Inferior parietal cortex (tissue), 1 donor: ENCODE measurements around the gene IGSF5.
"Not testable (repeated sequence)": the region's sequence is repeated elsewhere in the genome, so short reads cannot be mapped to it uniquely, and the experiment has no call there.

Source experiments
- DNase-seq: peaks from one replicate; pipeline ENCODE4 v3.0.0-alpha.2; 2016; ENCODE audit errors: extremely low spot score

Gene IGSF5

DNA sequence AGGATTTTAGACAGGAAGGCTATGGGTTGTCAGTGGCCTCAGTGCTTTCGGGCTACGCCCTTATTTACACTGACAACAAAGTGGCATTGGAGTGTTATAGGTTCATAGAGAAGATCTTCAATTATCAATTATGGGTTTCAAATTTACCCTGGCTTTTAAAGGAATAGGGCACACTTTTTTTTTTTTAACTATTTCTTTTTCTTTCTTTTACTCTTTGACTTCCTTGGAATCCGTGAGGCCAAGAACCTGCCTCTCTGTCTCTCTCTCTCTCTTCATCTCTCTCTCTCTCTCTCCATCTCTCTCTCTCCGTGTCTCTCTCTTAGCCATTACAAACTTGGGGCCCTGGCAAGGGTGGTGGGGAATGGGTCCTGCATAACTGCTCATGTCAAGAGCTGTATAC, at the start of gene IGSF5:
IGSF5 (plus strand) TSS at position 301 of the 400 bp plus-strand sequence. CDS start 327 bp downstream, outside the sequence.
- DNase-seq = not testable (repeated sequence)

DNA sequence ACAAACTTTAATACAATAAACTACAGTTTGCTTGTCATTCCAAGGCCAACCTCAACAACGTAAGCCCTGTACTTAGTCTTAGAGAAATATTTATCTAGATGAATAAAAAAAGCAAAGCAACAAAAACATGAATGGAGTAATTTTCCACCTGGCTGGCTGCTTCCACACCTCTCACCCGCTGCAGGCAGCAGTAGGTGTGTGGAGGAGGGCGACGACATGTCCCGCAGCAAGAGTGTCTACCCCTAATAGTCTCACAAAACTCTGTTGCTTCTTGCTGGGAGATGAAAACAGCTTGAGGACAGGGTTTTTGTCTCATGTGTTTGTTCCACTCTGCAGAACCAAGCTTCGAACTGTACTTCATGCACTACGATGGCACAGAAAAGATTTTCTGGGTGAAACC, 48.8 kb upstream of the IGSF5 start:
- DNase-seq = no peak

DNA sequence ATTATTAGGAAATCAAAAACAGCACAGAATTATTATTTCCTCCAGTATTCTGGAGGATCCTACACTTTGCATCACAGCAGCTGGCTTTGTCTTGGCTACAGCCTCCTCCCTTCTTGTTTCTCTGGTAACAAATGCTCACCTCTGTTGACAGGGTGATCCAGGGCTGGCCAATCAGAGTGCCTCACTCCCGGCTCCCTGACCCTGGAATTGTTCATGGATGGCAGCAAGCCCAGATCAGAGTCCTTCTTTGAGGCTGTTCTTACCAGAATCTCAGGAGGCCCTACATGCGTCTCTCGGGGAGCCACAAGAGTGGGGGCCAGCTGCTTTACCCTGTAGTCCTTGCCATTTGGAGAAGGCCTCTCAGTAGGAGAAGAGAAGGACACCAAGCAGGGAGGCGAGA, 48.4 kb upstream of the IGSF5 start:
- DNase-seq = no peak

DNA sequence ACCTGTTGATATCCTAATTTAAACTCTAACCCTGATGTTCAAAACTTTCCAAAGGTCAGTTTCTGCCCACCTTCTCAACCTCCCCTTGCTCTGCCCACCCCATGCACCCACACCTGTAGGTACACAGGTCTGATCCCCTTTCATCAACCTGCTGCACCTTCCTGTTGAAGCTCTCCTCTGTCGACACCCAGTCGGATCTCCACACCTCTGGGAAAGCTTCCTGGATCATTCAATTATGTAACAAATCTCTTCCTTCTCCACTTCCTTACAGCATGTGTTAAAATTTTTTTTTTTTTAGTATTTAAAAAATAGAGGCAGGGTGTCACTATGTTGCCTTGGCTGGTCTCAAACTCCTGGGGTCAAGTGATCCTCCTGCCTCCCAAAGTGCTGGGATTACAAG, 44.7 kb upstream of the IGSF5 start:
- no peak for DNase-seq

DNA sequence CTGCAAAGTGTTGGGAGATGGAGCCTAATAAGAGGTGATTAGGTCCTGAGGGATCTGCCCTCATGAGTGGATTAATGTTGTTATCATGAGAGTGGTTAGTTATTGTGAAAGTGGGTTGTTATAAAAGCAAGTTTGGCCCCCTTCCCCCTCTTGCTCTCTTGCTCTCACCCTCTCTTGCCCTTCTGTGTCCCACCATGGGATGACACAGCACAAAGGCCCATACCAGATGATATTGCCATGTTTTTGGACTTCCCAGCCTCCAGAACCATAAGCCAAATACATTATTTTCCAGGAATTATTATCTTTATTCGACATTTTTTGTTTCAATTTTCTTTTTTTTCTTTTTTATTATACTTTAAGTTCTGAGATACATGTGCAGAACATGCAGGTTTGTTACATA, 41.4 kb upstream of the IGSF5 start:
- DNase-seq = no peak

DNA sequence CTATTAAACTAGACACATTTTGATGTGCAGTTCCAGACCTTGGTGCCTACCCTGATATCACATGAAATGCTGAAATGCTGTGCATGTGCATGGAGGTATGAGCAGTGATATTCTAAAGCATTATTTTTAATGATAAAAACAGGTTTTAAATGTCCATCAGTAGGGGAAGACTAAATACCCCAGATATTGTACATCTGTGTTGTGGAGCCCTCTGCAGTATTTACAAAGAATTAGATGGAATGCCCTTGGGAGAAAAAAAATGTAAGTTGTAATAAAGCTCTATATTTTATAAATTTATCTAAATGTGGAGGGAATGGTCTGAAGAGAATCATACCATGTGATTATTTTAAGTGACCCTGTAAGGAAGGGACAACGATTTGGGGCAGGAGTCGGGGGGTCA, 39.1 kb upstream of the IGSF5 start:
- no peak for DNase-seq

DNA sequence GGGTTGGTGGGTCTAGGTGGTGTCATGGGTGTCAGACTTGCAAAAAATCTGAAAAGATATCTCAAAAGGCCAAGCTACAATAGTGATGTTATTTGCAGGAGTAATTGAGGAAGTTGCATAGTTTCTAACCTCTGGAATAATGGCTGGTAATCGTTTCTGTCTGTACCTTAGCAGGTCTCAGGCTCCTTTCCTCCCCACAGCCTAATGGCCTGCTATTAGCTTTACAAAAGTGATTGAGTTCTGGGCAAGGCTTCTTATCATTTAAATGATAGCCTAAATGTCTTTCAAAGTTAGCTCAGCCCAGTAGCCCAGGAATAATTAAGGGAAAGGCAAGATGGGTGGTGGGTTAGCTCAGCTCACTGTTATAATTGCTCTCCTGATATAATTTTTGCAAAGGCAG, 37.7 kb upstream of the IGSF5 start:
- no peak for DNase-seq

DNA sequence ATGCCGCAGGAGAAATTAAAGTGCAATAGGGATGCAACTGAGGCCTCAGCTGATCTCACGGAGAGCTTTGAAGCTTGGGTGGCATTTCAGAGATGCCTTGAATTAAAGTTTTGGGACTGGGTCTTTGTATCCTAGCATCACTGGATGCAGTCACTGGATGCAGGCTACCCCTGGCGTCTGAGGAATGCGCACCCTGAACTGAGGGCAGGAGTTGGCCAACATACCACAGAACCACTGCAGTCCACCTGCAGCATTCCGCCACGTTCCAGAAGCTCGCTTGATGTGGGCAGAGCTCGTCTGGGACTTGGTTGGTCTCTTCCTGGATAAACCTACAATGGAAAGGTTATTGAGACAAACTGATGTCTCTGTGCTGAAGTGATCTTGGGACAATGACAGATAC, 34.1 kb upstream of the IGSF5 start:
- no peak for DNase-seq

DNA sequence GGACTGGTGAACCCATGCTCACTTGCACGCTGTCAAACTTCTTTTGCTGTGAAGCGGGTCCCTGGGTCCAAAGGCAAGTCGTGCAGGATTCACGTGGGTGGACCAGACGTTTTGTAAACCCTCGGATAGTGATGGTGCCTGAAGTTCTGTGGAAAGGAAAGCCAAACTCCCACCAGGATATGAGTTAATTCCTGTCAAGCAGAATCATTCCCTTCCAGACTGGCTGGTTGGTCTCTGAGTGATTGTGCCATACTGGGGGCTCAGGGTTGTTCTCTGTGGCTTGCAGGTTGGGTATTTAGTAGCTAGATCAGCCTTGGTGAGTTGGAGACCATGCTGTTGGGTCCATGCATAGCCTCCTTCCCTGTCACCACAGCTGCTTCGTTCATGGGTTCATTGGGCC, 32.7 kb upstream of the IGSF5 start:
- no peak for DNase-seq

DNA sequence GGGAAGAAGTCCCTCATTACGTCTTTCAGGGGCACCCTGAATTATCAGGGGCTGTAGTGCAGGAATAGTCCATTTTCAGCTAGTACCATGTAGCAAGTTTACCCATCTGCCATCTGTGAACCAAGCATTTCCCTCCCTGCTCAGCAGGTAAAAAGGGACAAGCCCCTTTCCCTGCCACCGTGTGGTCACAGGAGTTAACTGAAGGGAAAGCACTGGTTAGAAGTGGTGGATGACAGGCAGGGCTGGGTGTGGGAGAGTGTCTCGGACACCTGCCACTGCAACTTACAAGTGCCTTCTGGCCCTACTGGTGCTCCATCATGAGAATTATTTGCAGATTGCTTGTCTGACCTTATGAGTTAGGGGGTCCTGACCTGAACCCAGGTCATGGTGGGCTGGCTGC, 32.0 kb upstream of the IGSF5 start:
- no peak for DNase-seq

DNA sequence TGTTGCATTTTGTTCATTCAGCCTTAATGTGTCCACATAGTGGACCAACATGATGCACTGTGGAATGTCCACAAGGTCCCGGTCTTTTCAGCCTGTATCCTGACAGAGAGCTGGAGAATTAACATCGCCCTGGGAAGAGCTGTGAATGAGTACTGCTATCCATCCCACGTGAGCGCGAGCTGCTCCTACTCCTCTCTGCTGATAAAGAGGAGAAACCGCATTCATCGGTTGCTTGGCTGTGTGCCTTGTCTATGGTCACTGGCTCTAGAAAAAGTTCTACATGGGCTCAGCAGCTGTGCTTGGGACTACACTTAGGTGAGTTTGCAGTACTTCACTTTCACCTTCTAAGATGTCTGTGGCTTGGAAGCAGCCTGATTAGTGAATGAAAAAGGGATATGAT, 31.1 kb upstream of the IGSF5 start:
- DNase-seq = no peak

DNA sequence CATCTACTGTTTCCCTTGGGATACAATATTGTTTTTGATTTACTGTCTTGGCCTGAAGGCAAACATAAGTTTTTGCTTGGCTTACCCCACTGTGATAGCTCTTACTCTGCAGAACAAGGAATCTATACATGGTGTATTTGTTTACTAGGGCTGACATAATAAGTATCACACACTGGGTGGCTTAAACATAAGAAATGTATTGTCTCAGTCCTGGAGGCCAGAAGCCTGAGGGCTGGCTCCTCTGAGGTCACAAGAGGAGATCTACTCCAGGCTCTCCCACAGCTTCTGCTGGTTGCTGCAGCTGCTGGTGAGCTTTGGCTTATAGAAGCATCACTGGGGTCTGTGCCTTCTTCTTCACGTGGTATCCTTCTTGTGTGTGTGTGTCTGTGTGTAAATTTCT, 30.7 kb upstream of the IGSF5 start:
- no peak for DNase-seq

DNA sequence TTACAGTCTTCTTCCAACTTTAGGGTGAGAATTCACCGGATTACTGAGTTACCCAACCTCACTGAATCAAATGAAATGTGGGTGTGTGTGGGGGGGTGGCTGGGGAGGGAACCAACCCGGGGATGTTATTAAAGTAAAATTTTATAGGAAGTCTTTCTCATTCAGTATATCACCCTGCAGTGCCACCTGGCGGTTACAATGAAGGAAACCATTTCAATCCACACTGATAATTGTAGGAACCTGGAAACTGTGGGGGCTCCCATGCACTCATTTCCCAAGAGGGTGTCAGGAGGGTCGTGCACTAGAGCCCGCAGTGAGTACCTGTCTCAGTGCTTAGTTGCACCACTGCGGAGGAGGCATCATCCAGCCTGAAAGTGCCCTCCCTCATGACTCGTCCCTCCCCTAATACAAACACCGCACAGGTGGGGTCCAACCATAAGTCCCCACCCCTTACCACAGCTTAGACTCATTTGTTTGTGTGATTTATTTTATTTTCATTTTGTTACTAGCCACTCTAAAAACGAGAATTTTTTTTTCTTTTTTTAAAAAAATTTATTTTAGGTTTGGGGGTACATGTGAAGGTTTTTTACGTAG, 29.1 kb upstream of the IGSF5 start:
- peak; percentile 72 for DNase-seq

DNA sequence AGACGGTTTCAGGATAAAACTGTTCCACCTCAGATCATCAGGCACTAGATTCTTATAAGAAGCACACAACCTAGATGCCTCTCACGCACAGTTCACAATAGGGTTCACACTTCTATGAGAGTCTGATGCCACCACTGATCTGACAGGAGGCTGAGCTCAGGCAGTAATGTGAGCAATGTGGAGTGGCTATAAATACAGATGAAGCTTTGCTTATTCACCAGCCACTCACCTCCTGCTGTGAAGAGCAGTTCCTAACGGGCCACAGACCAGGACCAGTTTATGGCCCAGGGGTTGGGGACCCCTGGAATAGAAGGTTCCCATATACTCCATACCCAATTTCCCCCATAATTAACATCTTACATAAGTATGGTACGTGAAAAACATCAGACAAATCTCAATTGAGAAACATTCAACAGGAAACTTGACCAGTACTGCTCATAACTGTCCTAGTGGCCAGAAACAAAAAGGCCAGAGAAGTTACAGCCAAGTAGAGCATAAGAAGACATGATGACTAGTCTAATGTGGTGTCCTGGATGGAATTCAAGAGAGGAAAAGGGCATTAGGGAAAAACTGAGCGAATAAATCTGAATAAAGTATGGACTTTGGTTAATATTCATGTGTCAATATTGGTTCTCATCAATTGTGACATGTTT, 24.7 kb upstream of the IGSF5 start:
- DNase-seq = no peak

DNA sequence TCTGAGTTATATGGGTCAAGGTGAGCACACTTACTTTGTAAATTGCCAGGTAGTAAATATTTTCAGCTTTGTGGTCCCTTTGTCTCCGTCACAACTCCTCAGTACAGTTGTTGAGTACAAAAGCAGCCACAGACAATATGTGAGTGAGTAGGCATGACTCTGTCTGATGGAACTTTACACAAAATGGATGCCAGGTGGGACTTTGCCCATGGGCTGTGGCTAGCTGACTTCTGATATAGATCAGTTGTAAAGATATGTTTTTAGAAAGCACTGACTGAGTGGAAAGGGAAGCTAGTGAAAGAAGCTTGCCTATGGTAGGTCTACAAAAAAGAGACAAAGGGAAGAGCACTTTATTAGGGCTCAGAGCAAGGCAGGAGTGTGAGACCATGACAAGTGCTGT, 23.1 kb upstream of the IGSF5 start:
- DNase-seq = no peak

DNA sequence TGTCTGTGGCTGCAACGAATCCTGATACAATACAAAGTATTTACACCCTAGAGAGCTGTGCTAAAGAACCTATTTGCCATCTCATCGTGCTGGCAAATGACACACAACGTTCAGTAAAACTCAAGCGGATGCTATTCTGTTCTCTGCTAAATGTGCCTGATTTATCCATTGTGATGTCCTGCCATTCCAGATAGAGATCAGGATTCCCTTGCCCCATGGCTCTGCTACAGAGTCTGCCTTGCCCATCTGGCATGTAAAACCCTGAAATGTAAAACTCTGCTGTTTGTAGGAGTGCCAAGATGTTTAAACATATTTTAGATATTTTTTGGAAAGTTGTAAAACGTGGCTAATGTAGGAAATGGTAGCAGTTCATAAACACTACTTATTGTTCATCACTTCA, 20.0 kb upstream of the IGSF5 start:
- DNase-seq = no peak

DNA sequence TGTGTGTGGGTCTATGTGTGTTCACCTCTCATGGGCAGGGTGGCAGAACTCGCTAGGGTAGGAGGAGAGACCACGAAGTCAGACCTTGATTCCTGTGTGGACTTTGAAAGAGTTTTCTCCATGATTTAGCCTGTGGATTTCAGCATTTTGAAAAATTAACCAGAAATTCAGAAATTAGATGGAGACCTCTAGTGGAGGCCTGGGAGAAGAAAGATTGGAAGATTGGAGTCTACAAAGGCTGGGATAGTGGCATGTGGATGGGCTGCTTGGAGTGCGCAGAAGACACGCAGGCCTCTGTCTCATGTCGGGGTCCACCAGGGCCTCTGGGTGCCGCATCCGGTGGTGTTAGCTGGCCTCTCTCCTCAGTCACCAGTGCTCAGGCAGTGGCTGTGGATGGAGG, 18.9 kb upstream of the IGSF5 start:
- DNase-seq = no peak

DNA sequence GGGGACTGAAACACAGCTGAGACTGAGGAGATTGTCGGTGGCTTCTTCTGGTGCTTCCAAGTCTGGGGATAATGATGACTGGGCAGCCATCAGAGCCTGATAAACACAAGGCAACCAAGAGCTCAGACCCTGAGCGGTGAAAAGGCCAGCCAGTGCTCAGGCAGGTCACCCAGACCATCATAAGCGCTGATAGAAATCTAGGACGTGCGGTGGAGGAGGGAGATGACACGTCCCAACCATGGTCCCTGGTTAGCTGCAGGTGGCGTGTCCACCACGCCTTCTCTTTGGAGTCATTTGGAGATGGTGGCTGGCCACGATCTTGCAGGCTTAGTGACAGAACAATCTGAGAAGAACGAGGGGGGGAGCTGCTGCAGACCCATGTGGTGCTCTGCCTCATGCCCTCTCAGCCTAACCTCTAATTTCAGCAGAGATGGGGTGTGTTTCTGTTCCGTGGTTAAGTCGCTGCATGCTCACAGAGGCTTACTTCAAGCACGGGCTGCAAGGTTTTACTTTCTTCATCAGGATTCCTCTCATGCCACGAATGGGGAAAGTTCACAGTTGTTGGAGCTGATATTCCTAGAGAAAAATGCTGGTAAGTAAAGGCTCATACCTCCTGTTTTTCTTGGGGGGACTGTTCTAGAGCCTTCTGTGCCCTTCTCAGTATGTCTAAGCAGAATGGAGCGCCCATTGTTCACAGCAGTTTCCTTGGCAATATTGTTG, 17.4 kb upstream of the IGSF5 start:
- no peak for DNase-seq

DNA sequence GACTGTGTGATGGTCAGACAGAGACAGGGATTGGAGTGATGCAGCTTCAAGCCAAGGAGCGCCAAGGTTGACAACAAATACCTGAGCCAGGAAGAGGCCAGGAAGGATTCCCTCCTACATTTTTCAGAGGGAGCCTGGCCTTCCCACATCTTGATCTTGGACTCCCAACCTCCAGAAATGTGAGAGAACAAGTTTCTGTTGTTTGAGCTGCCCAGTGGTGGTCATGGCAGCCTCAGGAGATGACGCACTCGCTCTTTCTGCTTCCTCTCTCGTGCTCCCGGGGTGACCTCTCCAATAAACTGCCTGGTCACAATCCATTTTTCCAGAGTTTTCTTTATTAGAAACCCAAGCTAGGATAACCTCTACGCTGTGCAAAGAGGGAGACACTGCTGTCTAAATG, 16.6 kb upstream of the IGSF5 start:
- DNase-seq = no peak

DNA sequence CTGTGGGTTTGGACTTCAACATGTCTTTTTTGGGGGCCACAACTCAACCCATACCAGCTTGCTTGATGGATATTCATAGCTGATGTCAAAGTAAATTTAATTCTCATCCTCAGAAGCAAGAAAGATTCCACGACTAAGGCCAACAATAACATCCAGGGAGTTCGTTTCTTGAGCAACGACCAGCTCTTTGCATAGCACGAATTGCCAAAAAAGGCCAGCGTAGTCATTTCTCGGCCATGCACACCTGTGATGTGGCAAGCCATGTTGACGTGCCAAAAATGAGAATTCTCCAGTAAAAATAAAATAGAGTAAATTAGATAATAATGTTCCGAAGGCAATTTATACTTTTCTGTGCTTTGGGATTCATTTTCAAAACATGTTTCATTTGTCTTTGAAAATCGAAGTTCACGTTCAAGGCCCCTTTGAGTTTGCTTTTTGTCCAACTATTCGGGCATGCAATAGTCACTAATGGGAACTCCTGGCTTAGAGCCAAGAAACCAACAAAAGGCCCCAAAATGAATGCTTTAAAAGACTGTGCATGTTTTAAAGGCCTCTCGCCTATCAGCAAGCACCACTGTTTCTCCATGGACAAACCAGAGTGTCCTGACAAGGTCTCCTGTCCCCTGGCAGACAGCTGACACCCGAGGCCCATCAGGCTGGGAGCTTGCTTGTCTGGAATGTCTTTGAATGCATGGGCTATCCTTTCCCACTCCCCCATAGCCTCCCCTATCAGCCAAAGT, 14.4 kb upstream of the IGSF5 start:
- DNase-seq = no peak

DNA sequence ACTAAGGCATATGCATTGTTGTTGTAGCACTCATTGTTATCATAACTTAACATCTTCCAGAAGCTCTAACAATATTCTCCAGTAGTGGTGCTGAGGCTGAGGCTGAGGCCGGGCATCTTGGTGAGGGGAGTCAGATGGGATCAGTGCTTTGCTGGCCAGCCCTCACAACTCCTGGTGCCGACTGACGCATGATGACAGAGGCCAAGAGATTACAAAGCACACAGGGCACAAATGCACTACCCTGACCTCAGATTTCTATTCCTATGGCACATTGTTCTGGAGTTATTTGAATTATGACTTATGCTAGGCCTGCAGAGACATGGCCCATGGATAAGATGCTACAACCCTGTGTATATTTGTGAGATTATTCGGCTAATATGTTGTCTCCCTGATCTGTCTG, 8.3 kb upstream of the IGSF5 start:
- DNase-seq = no peak

DNA sequence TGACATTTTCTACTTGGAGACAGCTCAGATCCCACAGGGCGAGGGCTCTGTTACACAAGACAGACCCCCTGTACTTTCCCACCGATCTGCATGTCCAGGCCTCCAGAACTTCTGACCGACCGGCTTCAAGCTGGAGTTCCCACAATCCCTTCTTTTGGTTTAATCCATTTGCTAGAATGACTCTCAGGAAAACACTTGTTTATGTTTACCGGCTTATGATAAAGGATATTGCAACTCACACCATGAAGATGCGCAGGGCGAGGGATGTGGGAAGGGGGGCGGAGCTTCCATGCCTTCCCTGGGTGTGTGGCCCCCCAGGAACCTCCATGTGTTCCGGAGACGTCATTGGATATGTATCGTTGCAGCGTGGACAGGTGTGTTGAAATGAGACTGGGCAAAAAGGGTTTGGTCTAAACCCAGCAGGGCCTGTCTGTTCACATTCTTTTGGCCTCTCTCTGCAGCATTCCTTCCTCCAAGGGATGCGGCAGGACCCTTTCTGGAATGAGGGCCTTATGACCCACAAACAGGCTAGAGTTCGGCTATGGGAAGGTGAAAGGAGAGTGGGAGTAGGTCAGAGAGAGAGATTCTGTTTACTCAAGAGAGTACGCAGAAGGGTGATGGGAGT, 7.5 kb upstream of the IGSF5 start:
- DNase-seq = no peak
